BJ (cell line): ENCODE results near the gene WDR64. TPM values are rescaled to one million over a fixed set of nuclear protein-coding genes. Genes with fewer than 3 reads are reported as not detected.

Source experiments
- CTCF ChIA-PET: fragments of 350-600 bp; formaldehyde crosslinking; extraction: SDS; loops from one replicate; lab custom pipeline; 2021; ENCODE audit warnings: antibody characterized with exemption, inconsistent platforms; lab: Yijun Ruan, JAX
- POLR2A ChIA-PET: fragments of 300-600 bp; sonication (Branson Sonifier 250); formaldehyde crosslinking; extraction: SDS; loops from one replicate; lab custom pipeline; 2021; ENCODE audit warnings: antibody characterized with exemption; lab: Charles Lee
- DNase-seq: peaks from one replicate; pipeline ENCODE4 v3.0.0-alpha.2; 2011; ENCODE audit warnings: low read depth
- H3K27me3 ChIP-seq: 2 replicates; pipeline ENCODE4 v1.6.0; 2011; ENCODE audit warnings: low read length; ENCODE audit not compliant: control insufficient read depth, insufficient read depth
- H3K36me3 ChIP-seq: 2 replicates; pipeline ENCODE4 v1.5.1; 2011; ENCODE audit warnings: low read length; ENCODE audit not compliant: control insufficient read depth, insufficient read depth
- H3K4me3 ChIP-seq: 2 replicates; pipeline ENCODE4 v1.5.1; 2011; ENCODE audit warnings: low read depth, mild to moderate bottlenecking, control low read depth, low read length
- polyA plus RNA-seq: library from polyadenylated mRNA; depleted of rRNA; stranded (reverse); fragments of >200 nt; gene quantifications from 2 replicates; pipeline ENCODE4 v1.2.3, GENCODE V29; 2011
- TF ChIP-seq, protein P1 (sequence below): IDR thresholded peaks from 2 replicates; pipeline ENCODE4 v1.5.1; 2011; ENCODE audit warnings: low read depth, mild to moderate bottlenecking, control low read depth, inconsistent platforms, low read length, moderate library complexity; ENCODE audit not compliant: insufficient read depth

WDR64 gene
- polyA plus RNA-seq, 1 experiment: not detected

DNA sequence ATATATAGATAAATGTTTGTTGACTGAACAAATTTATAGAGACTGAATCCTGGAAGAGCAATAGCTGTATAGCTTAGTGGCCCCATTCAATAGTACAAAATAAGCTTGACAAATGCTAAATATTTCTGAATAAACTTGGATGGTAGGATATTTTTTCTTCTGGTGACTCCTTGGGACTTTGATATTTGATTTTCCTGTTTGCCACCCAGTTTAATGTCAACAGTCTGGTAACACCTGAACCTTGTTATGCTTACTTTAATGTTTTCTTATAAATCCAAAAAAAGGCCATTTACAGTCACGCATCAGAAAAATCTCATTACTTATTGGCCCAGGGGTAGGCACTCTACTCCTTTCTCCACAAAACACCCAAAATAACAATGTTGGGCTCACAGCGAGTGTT, 30.8 kb downstream of the WDR64 start:
- no peak overlapping the region for H3K4me3 ChIP-seq

DNA sequence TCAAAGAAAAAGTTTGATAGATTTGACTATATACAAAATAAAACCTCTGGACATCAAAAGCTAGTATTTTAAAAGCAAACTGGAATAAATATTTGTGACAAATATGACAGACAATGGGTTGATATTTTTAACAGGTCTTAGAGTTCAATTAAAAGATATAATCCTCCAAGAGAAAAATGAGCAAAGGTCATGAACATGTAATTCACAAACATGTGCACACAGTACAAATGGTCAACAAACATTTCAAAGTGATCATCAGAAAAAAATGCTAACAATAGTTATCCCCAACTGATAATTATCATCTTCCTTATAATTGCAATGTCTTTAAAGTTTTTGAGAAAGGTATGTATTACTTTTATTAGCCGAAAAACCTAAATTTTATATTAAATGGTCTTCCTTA, 32.0 kb downstream of the WDR64 start:
- POLR2A ChIA-PET: no interaction called here
- no peak overlapping the region for H3K4me3 ChIP-seq
- H3K36me3 ChIP-seq: no peaks in the 10 kb centered on the region
- DNase-seq: no peak
- CTCF ChIA-PET: interaction anchor here (0.7 to 0.8 kb wide), 2 partner anchors 14 to 16 kb away, joined by 3 read pairs; no protein-coding TSS in a partner anchor
- TF ChIP-seq, protein P1, sequence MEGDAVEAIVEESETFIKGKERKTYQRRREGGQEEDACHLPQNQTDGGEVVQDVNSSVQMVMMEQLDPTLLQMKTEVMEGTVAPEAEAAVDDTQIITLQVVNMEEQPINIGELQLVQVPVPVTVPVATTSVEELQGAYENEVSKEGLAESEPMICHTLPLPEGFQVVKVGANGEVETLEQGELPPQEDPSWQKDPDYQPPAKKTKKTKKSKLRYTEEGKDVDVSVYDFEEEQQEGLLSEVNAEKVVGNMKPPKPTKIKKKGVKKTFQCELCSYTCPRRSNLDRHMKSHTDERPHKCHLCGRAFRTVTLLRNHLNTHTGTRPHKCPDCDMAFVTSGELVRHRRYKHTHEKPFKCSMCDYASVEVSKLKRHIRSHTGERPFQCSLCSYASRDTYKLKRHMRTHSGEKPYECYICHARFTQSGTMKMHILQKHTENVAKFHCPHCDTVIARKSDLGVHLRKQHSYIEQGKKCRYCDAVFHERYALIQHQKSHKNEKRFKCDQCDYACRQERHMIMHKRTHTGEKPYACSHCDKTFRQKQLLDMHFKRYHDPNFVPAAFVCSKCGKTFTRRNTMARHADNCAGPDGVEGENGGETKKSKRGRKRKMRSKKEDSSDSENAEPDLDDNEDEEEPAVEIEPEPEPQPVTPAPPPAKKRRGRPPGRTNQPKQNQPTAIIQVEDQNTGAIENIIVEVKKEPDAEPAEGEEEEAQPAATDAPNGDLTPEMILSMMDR: no peak
- H3K27me3 ChIP-seq: peaks cover 2% of the 10 kb centered on the region

More for the DNA sequence above, 30.8 kb downstream of the WDR64 start:
- CTCF ChIA-PET: interaction anchor here (2.0 kb wide), 1 partner anchor 23 kb away, joined by 5 read pairs; no protein-coding TSS in a partner anchor
- TF ChIP-seq, protein P1: no peak
- no peak for DNase-seq
- peaks cover 3% of the 10 kb centered on the region for H3K27me3 ChIP-seq
- POLR2A ChIA-PET: no interaction called here
- H3K36me3 ChIP-seq: no peaks in the 10 kb centered on the region

DNA sequence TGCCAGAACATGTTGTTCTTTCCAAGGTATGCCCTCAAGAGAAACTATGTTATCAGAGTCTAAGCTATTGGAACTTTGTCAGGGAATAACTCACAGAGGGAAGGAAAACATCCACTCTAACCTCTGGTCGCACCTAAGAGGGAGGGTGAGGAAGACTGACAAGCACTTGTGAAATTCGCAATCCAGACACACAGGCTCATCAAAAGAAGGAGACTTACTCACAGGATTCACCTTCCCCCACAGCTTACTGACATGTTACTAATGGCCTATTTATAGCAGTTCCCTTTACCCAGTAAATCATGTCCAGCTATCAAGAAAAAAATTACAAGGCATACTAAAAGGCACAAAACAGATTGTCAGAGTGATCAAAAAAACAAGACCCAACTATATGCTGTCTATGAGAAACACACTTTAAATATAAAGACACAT, 36.9 kb downstream of the WDR64 start:
- H3K4me3 ChIP-seq: no peak overlapping the region
- CTCF ChIA-PET: interaction anchor here (1.4 kb wide), 1 partner anchor 78 kb away, joined by 4 read pairs; no protein-coding TSS in a partner anchor
- no peak for DNase-seq
- TF ChIP-seq, protein P1: no peak
- POLR2A ChIA-PET: no interaction called here
- no peaks in the 10 kb centered on the region for H3K36me3 ChIP-seq
- H3K27me3 ChIP-seq: no peaks in the 10 kb centered on the region

DNA sequence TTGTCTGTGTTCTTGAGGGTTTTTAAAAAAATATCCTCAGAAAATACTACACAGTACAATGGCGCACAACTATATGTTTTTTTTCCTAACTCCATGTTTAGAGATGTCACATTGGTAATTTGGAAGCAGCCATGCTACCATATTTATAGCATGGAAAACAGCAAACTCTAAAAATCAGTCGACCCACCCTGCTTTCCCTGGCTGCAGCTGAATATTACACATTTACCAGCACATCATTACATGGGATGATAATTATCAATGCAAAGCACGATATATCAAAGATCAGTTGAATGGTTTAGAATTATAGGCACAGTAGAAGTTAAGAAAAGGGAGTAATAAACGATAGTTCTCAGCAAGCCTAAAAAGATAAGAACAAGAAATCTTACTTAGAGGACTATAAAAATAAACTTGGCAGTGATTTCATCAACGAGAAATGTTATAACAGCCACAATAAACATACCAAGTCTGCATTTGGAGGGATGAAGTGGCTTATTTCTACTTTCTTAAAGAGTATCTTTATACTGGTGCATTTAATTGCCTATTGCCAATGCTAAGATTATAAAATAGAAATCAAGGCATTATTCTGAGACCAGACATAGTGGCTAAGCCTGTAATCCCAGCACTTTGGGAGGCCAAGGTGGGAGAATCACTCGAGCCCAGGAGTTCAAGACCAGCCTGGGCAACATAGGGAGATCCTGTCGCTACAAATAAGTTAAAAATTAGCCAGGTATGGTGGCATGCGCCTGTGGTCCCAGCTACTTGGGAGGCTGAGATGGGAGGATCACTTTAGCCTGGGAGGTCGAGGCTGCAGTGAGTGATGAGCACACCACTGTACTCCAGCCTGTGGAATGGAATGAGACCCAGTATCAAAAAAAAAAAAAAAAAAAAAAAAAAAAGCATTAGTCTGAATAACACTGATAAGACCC, 43.4 kb downstream of the WDR64 start:
- TF ChIP-seq, protein P1: no peak
- CTCF ChIA-PET: interaction anchor here (1.0 kb wide), 1 partner anchor 9 kb away, joined by 3 read pairs; no protein-coding TSS in a partner anchor
- DNase-seq: no peak
- no peak overlapping the region for H3K4me3 ChIP-seq
- H3K27me3 ChIP-seq: no peaks in the 10 kb centered on the region
- POLR2A ChIA-PET: no interaction called here
- no peaks in the 10 kb centered on the region for H3K36me3 ChIP-seq

DNA sequence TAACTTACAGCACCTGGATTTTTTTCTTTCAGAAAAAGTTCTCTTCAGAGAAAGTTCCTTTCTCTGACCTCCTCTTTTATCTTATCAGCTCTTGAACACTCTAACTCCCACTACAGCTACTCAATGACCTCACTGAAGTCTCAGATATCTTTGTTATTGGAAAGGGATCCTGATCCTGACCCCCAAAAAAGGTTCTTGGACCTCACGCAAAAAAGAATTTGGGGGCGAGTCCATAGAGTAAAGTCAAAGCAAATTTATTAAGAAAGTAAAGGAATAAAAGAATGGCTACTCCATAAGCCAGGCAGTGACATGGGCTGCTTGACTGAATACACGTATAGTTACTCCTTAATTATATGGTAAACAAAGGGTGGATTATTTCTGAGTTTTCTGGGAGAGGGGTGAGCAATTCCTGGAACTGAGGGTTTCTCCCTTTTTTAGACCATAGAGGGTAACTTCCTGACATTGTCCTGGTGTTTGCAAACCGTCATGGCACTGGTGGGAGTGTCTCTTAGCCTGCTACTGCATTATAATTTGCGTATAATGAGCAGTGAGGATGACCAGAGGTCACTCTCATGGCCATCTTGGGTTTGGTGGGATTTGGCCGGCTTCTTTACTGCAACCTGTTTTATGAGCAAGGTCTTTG, 44.2 kb downstream of the WDR64 start:
- Histone ChIP-seq H3K36me3 (no peaks in the 10 kb centered on the region), H3K4me3 (no peak overlapping the region), H3K27me3 (no peaks in the 10 kb centered on the region)
- no peak for DNase-seq
- ChIA-PET POLR2A (no interaction called here), CTCF (interaction anchor here (1.0 kb wide), 1 partner anchor 9 kb away, joined by 3 read pairs; no protein-coding TSS in a partner anchor)
- TF ChIP-seq, protein P1: no peak
